ENCODE measurements around the gene ME2.

DNA sequence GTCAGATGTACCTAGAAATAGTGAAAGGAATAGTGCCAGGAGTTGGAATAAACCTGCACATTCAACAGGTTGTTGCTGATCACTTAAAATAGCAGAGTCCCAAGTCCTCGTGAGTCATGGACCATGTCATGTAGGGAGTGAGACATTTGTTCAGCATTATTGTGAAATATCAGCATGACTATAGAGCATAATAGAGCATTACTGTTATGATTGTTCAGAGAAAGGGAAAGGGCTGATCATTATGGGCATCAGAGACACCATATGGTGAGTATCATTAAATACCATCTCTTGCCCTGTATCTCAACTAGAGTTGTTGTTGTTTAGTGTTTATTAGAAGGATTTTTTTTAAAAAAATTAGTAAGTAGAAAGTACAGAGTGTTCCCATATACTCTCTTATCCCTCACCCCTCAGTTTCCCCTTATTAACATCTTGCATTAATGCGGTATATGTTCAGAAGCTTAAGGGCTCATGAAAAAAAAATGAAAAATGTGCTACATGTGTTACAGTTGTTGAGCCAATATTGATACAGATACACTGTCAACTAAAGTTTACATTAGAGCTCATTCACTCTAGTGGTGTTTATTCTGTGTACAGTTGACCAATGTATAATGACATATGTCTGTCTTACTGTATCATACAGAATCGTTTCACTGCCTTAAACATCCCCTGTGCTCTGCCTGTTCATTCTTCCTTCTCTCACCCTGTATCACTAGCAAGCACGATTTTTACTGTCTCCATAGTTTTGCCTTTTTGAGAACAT is 94.6 kb downstream of the ME2 start:
- TF ChIP-seq, protein P1, sequence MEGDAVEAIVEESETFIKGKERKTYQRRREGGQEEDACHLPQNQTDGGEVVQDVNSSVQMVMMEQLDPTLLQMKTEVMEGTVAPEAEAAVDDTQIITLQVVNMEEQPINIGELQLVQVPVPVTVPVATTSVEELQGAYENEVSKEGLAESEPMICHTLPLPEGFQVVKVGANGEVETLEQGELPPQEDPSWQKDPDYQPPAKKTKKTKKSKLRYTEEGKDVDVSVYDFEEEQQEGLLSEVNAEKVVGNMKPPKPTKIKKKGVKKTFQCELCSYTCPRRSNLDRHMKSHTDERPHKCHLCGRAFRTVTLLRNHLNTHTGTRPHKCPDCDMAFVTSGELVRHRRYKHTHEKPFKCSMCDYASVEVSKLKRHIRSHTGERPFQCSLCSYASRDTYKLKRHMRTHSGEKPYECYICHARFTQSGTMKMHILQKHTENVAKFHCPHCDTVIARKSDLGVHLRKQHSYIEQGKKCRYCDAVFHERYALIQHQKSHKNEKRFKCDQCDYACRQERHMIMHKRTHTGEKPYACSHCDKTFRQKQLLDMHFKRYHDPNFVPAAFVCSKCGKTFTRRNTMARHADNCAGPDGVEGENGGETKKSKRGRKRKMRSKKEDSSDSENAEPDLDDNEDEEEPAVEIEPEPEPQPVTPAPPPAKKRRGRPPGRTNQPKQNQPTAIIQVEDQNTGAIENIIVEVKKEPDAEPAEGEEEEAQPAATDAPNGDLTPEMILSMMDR (IDR thresholded peaks at IDR 0.05): no peak
- no peak for TF ChIP-seq POLR2AphosphoS5 (IDR thresholded peaks at IDR 0.05)
- TF ChIP-seq EP300 (IDR thresholded peaks at IDR 0.05): no peak
